Stimulated activated CD4-positive, alpha-beta T cell treated with anti-CD3 and anti-CD28 coated beads, Interleukin-2, amount 100 ng/mL, for 24 hours (primary cell): ENCODE measurements around the gene PKNOX1.
"Not testable (repeated sequence)": the region's sequence is repeated elsewhere in the genome, so short reads cannot be mapped to it uniquely, and the experiment has no call there.

Source experiments
- DNase-seq, 2 donors: peaks; one replicate each; pipeline ENCODE4 v3.0.0-alpha.2; 2020

Gene PKNOX1

DNA sequence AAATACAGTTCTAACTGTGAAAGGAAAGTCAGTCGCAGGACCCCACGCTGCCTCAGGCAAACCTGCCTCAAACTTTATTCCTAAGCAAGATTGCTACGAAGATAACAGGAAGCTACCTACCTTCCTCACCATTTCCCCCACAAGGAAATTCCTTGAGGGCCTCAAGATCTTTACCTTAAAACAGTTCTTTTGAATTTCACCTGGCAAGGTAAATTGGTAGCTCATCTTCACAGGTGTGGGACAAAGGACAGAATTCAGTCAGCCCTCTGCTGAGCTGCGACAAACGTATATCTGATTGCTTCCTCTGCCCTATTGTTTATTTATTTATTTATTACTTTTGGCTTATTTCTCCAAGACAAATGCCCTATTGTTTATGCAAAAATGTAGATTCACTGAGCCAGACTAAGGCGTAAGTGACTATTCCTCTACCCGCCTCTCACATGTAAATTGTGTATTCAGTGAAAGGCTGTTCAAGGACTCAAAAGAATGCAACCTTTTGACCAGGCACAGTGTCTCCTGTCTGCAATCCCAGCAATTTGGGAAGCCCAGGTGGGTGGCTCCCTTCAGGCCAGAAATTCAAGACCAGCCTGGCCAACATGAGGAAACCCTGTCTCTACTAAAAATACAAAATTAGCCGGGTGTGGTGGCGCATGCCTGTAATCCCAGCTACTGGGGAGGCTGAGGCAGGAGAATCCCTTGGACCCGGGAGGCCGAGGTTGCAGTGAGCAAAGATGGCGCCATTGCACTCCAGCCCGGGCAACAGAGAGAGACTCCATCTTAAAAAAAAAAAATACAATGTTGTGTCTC, 17.3 kb upstream of the PKNOX1 start:
- DNase-seq: no peak

DNA sequence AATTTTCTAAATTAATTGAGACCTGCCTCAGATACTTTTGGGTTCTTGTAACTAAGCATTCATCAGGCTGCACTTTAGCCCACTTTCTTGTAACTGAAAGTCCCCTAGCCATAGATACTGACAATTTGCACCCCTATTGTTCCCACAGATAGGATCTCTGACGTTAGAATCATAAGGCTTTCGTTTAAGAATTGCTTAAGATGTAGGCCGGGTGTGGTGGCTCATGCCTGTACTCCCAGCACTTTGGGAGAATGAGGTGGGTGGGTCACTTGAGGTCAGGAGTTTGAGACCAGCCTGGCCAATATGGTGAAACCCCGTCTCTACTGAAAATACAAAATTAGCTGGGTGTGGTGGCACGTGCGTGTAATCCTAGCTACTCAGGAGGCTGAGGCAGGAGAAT, 16.2 kb upstream of the PKNOX1 start:
- not testable (repeated sequence) for DNase-seq

DNA sequence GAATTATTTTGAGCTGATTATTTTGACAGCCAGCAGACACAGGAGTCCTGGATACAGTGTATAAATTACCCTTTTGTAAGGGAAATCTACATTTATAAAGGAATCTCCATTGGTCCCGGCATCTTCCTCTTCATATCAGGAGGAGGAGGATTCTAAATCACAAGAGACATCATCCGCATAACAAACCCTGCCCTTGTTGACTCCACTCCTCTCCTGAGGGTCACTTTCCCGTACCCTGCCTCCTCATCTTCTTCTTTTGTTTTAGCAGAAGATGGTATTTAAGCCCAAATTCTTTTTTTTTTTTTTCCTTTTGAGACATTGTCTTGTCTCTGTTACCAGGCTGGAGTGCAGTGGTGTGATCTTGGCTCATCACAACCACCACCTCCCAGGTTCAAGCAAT, 14.6 kb upstream of the PKNOX1 start:
- no peak for DNase-seq

DNA sequence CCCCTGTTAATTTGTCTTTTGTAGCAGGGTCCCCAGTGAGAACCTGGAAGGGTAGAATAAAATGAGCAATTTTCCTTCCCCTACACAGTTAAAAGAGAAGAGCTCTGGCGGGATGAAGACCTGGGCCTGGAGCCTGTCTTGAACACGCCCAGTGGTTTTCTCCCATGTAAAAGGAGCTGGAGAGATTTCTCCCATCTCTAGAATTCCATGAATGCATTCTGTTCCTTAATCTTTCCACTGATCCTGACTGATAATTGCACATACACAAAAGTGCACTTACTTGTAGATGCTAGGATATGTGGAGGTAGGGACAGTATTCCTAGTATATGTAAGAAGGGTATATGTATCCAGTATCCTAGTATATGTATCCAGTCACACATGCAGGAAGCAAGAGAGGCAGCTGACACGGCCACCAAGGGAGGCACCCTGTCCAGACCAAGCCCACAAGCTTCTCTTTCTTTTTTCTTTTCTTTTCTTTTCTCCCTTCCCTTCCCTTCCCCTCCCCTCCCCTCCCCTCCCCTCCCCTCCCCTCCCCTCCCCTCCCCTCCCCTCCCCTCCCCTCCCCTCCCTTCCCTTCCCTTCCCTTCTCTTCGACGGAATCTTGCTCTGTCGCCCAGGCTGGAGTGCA, 11.9 kb upstream of the PKNOX1 start:
- DNase-seq: no peak

DNA sequence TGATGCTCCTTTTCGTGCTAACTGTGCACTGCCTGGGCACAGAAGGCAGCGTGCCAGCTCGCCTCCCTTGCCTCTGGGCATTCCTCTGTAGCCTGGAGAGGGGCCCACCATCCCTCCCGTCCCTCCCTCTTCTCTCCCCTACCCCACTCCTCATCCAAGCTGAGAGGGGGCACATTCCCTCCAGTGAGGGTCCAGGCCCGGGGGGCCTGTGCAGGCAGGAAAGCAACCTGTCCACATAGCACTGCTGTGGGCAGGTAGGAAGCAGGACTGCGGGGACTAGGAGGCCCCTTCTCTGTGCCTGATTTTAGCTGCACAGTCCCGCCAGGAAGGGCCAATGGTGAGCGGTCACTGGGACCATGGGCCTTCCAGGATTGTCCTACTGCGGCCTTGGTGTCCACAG, 10.3 kb upstream of the PKNOX1 start:
- no peak for DNase-seq

DNA sequence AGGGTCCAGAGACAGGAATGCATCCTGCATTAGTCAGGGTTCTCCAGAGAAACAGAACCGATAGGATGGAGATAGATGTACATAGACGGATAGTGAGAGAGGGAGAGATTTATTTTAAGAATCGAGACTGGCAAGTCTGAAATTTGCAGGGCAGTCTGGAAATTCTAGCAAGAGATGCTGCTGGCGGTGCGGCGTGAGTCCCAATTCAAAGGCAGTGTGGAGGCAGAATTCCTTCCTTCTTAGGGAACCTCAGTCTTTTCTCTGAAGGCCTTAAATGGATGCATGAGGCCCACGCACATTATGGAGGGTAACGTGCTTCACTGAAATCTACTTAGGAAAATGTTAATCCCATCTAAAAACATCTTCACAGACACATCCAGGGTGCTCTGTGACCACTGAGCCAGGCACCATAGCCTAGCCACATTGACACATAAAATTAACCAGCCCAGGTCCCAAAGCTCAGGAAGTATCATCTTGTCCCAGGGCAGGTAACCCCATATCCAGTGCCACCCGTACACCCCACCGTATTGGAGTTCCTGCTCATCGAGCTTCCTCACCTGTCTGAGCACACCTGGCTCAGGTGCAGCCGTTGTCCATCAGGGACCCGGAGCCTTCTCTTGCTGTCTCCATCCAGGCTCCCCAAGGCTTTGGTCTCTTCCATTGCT, 9.7 kb upstream of the PKNOX1 start:
- no peak for DNase-seq

DNA sequence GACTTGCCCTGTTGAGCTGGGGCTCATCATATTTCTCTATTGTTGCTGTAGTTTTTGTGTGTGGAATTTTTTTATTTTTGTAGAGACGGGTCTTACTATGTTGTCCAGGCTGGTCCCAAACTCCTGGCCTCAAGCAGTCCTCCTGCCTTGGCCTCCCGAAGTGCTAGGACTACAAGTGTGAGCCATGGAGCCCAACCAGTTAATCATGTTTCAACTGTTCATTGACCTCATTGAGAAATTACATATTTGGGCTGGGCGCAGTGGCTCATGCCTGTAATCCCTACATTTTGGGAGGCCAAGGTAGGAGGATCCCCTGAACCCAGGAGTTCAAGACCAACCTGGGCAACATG, 9.2 kb upstream of the PKNOX1 start:
- no peak for DNase-seq

DNA sequence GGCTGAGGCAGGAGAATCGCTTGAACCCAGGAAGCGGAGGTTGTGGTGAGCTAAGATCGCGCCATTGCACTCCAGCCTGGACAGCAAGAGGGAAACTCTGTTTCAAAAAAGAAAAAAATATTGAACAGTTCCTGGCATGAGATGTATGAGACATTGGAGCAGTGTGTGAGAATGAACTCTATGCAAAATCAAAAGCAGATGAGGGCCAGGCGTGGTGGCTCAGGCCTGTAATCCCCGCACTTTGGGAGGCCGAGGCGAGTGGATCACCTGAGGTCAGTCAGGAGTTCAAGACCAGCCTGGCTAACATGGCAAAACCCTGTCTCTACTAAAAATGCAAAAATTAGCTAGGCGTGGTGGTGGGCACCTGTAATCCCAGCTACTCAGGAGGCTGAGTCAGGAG, 6.7 kb upstream of the PKNOX1 start:
- not testable (repeated sequence) for DNase-seq

DNA sequence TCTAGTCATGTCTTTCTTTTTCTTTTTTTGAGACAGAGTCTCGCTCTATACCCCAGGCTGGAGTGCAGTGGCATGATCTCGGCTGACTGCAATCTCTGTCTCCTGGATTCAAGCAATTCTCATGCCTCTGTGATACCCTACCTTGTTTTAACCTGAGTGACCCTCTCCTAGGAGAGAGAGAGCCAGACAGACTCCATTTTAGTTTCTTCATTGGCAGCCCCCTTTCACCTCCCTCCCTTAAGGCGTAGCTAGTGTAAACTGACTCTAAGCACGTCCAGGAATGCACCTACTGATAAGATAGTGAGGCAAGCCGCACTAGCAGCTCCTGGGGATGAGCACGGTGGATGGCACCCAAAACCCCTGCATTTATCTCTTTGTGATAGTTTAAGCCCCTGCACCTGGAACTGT, 5.2 kb upstream of the PKNOX1 start:
- DNase-seq: no peak

DNA sequence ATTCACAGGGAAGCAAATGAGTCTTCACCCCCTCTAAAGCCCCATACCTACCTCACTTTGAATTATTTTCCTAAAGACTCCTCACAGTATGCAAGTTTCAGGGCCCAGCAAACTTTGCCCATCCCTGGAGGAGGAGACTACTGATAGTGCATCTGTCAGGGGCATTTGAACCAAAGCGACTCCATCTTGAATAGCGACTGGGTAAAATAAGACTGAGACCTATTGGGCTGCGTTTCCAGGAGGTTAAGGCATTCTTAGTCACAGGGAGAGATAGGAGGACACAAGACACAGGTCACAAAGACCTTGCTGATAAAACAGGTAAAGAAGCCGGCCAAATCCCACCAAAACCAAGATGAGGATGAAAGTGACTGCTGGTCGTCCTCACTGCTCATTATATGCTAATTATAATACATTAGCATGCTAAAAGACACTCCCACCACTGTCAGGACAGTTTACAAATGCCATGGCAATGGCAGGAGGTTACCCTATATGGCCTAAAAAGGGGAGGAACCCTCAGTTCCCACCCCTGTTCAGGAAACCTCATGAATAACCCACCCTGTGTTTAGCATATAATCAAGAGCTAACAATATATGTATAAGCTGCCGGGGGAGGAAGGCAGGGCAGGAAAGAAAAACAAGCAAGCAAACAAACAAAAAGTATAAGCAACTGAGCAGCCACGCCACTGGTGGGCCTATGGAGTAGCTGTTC, 3.3 kb upstream of the PKNOX1 start:
- no peak for DNase-seq

DNA sequence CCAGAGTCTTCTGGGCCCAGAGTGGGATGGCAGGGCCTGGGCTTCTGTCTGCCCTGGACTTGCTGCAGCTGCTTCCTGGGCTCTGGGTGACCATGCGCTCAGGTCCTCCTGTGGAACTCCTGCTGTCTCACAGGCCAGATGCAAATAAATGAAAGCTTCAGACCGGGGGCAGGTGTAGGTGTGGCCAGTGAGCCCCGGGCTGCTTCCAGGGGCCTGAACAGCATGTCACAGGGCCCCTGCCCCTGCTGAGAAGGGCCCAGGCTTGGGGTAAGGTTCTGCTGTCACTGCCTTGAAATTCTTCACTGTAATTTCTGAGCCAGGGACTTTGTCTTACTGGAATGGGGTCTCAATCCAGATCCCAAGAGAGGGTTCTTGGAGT, 2.5 kb upstream of the PKNOX1 start:
- DNase-seq: no peak

DNA sequence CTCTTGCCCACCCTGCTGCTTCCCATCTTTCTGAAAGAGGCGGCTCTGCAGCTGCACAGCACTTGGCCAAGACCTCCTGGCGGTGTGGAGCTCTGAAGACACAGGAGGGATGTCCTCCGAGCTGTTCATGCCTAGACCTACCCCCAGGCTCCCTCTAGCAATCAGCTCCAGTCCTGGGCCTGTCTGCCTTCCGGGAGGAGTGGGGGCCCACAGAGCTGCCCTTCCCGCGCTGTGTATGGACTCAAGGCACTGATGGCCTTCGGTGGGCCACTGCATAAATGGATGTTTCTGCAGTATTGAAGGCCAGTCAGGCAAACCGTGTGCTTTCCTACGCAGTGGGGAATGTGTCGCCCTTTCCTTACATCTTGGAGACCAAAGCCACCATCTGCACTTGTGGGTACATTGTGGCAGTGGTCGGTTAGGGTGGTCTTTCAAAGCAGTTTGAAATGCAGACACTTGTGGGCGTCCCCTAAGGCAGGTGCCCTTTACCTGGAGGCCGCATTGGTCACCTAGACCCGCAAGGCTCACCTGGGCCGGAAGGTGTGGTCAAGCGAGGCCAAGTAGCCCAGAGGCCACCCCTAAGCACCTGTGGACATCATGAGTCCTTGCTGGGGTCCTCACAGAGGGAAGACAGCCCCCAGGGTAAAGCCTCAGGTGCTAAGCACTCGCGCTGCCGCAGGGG, 912 bp upstream of the PKNOX1 start:
- DNase-seq: no peak

DNA sequence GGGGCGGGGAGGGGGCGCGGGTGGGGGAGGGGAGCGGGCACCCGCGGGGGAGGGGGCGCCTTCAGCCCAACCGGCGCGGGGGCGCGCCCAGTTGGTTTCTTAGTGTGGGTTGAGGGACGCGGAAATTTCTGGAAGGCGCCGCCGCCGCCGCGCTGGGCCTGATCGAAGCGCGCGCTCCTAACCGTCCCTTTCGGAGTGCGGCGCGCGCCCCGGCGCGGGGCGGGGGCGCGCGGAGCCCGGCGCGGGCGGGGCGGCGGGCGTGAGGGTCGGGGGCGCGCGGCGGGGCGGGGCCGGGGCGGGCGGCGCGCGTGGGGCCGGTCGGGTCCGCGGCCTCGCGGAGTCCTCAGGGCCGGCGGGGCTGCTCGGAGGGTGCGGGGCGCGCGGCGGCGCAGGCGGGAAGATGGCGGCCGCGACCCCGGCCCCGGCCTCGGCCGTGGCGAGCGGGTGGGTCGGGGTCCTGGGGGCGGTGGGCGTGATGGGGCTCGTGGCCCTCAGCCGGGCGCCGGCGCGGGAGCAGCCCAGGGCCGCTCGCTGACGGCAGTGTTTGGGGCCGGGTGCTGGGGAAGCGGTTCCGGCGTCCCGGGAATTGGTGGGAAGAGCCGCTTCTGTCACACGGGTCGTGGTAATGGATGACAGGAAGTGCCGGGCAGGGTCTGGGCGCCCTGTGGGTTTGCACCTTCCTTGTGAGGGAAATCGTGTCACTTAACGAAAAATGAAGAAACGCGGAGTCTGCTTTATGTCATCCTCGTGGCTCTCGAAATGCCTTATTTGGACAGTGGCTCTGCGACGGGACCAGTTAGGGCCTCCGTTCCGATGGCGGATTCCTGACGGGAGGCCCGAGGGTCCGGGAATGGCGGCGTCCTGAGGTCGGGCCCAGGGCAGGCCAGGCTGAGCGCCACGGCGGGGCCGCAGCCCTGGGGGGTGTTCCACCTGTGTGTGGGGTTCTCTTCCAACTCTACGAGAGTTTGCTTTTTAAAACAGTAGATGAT, 764 bp downstream of the PKNOX1 start:
- DNase-seq: peak; percentile 74 to 76

DNA sequence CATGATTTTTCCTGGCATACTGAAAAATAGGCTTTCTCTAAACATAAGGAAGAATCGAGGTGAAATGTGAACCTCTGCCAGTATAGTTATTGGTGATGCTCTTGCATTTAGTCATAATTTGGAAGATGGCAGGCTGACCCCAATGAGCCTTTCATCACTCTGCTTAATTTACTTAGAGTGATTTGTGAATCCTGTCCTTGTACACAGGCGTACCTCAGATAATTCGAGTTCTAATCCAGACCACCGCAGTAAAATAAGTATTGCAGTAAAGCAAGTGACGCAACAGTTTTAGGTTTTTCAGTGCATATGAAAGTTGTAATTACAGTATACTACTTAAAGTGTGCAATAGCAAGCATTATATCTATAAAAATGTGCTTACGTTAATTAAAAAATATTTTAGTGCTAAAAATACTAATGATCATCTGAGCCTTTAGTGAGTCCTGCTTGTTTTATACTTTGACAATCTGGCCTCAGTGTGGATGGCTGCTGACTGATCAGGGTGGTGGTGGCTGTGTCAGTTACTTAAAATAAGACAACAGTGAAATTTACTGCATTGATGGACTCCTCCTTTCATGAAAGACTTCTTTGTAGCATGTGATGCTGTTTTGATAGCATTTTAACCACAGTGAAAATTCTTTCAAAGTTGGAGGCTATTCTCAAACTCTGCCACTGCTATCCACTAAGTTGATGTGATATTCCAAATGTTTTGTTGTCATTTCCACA, 1.7 kb downstream of the PKNOX1 start:
- DNase-seq: no peak

DNA sequence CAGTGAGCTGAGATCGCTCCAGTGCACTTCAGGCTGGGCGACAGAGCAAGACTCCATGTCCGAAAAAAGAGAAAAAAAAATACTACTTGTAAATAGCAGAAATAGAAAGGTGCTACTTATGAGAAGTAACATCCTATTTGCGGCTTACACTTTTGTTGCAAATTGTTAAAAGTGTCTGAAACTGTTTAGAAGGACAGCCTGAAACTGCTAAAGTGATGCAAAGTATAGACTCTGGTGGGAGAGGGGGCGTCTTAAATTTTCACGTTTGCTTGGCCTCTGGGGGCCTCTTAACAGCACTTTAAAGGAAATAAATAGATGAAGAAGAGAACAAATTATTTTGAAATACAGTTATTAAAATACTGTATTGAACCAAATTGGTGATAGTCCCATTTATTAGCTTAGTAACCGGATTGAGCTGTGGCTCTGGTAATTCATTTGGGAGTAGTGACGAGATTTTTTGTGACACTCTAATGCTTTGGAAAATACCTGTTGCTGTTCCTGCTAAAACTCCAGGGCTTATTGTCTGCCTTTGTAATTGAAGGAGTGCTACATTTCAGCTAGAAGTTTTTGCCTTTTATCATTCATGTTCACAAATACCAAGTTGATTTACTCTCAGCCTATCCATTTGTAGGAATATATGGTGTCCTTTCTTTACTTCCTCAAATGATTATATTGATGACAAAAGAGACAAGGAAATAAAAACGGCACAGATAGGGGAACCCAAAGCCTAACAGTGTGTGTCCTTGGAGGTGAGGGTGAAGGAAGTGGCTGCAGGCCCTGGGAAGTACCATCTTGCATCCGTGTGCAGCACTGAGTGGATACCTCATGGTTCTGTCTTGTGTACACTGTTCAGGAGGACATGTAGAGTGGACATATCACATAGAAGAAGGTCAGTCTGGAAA, 6.2 kb downstream of the PKNOX1 start:
- no peak for DNase-seq

DNA sequence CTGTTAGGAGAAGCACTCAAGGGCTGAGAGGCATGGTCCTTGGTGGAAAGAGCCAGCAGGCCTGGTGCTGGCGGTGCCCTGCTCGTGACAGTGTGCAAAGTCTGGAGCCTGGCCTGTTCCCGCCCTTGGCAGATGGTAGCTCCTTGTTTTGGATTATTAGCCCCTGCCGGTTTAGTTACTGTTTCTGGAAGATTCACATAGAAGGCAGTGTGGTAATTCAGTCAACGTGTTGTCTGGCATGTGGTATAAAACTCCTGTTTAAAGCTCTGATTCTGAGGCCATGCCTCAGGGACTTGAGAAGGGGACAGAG, 6.8 kb downstream of the PKNOX1 start:
- no peak for DNase-seq

DNA sequence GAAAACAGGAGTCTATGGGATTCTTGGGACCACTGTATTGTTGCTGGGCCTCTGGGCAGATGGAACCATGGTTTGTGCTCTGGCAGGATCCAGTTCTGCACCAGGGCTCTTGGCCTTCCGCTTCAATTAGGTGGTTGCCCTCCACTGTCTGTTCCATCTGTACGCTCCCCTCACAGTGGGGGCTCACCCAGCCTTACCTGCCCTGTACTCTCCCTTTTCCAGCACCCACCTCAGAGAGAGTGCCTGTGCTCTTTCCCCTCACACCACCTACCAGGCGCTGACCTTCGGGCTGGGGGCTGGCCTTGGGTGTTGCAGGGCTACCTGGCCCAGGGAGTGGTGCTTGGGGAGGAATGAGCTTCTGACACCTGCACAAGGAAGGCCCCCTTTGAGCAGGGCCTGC, 7.5 kb downstream of the PKNOX1 start:
- DNase-seq: no peak

DNA sequence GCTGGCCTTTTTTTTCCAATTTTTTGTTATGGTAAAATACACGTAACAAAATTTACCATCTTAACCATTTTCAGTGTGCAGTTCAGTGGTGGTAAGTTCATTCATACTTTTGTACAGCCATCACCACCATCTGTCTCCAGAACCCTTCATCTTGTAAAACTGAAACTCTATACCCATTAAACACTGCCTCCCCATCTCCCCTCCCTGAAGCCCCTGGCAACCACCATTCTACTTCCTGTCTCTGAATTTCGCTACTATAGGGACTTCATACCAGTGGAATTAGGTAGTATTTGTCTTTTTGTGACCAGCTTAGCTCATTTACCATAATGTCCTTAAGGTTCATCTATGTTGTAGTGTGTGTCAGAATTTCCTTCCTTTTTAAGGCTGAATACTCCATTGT, 8.7 kb downstream of the PKNOX1 start:
- no peak for DNase-seq

DNA sequence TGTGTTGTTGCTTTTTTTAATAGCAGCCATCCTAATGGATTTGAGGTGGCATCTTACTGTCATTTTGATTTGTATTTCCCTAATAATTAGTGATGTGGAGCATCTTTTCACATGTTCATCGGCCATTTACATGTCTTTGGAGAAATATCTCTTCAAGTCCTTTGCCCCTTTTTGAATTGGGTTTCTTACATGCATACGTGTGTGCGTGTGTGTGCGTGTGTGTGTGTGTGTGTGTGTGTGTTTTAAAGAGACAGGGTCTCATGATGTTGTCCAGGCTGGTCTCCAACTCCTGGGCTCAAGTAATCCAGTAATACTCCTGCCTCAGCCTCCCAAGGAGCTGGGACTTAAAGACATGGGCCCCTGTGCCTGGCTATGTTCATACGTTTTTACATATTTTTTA, 9.5 kb downstream of the PKNOX1 start:
- no peak for DNase-seq

DNA sequence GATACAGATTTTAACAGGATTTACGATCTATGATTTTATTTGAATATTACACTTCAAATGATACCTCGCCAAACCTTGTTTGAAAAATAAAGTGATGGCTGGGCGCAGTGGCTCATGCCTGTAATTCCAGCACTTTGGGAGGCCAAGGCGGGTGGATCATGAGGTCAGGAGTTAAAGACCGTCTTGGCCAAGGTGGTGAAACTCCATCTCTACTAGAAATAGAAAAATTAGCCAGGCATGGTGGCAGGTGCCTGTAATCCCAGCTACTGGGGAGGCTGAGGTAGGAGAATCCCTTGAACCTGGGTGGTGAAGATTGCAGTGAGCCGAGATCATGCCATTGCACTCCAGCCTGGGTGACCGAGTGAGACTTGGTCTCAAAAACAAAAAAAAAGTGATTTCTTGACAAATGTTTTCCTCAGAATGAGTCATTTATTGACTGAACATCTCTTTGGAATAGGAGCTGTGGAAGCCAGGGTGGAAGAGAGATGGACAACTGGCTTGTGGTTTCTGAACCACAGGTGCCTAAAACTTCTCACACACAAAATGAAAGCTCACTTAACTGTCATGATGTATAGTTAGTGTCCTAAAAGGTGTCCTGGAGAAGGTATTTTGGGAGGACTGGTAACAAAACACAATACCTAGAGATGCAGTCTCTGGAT, 11.9 kb downstream of the PKNOX1 start:
- DNase-seq: no peak
